Progenitor cell of endocrine pancreas (in vitro differentiated cells): ENCODE measurements around the gene TPGS1. TPM values are rescaled to one million over a fixed set of nuclear protein-coding genes. Genes with fewer than 3 reads are reported as not detected.
A peak's percentile ranks its signal among the peaks of the same experiment; 100 is the strongest.

Experiments
- DNase-seq: peaks from one replicate; pipeline ENCODE4 v3.0.0; 2021; ENCODE audit warnings: low spot score; ENCODE audit not compliant: unreplicated experiment
- H3K27ac Mint-ChIP-seq: 2 replicates; pipeline ENCODE4 v1.8.0; 2021; ENCODE audit warnings: mild to moderate bottlenecking, moderate library complexity, mixed read lengths
- H3K27me3 Mint-ChIP-seq: 2 replicates; pipeline ENCODE4 v1.8.0; 2021; ENCODE audit warnings: mixed read lengths
- H3K36me3 Mint-ChIP-seq: 2 replicates; pipeline ENCODE4 v1.8.0; 2022; ENCODE audit warnings: mixed read lengths; ENCODE audit not compliant: insufficient read depth
- H3K4me1 Mint-ChIP-seq: 2 replicates; pipeline ENCODE4 v1.8.0; 2021; ENCODE audit warnings: low read depth, mixed read lengths
- H3K4me3 Mint-ChIP-seq: 2 replicates; pipeline ENCODE4 v1.8.0; 2021; ENCODE audit warnings: low read depth, mild to moderate bottlenecking, moderate library complexity, mixed read lengths
- H3K9me3 Mint-ChIP-seq: 2 replicates; pipeline ENCODE4 v1.8.0; 2021; ENCODE audit warnings: low read depth, mixed read lengths
- CTCF ChIP-seq: fragments of 200-600 bp; sonication (generic); IDR thresholded peaks from one replicate; pipeline ENCODE4 v1.5.0; 2021; ENCODE audit warnings: antibody characterized with exemption, mild to moderate bottlenecking; ENCODE audit not compliant: unreplicated experiment
- total RNA-seq: library from RNA; stranded (reverse); gene quantifications from 2 replicates; pipeline ENCODE4 v1.2.1, GENCODE V29; 2021

Gene TPGS1
- total RNA-seq, 1 donor from 2014 or later: 16.4 TPM

- Mint-ChIP-seq H3K9me3 (no peaks in the 10 kb centered on the region), H3K36me3 (peaks cover 3% of the 10 kb centered on the region), H3K4me3 (peak overlapping the region; percentile 85), H3K27me3 (peaks cover 7% of the 10 kb centered on the region), H3K4me1 (peaks cover 8% of the 10 kb centered on the region), H3K27ac (peak overlapping the region; percentile 85)
- DNase-seq: no peak
- no peak for TF ChIP-seq CTCF
These were observed 1.2 kb downstream of the TPGS1 start for GRCh38 chr19:508204-509150.

GRCh38 chr19:510606-511100, 3.4 kb downstream of the TPGS1 start:
- peak; percentile 98 for TF ChIP-seq CTCF
- peaks cover 8% of the 10 kb centered on the region for H3K36me3 Mint-ChIP-seq
- H3K27ac Mint-ChIP-seq: peak overlapping the region; percentile 67

GRCh38 chr19:511101-511851, 4.0 kb downstream of the TPGS1 start:
- peaks cover 11% of the 10 kb centered on the region for H3K4me1 Mint-ChIP-seq
- no peak for DNase-seq
- peak overlapping the region; percentile 77 for H3K27ac Mint-ChIP-seq

More at GRCh38 chr19:510606-511100, 3.4 kb downstream of the TPGS1 start:
- Mint-ChIP-seq H3K4me3 (peak overlapping the region; percentile 56), H3K9me3 (no peaks in the 10 kb centered on the region), H3K4me1 (peaks cover 8% of the 10 kb centered on the region), H3K27me3 (peaks cover 11% of the 10 kb centered on the region)
- DNase-seq: peak; percentile 89

GRCh38 chr19:512547-513365, 5.5 kb downstream of the TPGS1 start:
- Mint-ChIP-seq H3K4me3 (no peak overlapping the region), H3K27me3 (peaks cover 15% of the 10 kb centered on the region), H3K9me3 (no peaks in the 10 kb centered on the region), H3K4me1 (peaks cover 16% of the 10 kb centered on the region), H3K36me3 (peaks cover 10% of the 10 kb centered on the region), H3K27ac (no peak overlapping the region)
- TF ChIP-seq CTCF: no peak
- no peak for DNase-seq

More at GRCh38 chr19:511101-511851, 4.0 kb downstream of the TPGS1 start:
- Mint-ChIP-seq H3K9me3 (no peaks in the 10 kb centered on the region), H3K36me3 (peaks cover 8% of the 10 kb centered on the region), H3K27me3 (peaks cover 11% of the 10 kb centered on the region), H3K4me3 (no peak overlapping the region)
- TF ChIP-seq CTCF: no peak
